Measurements from ENCODE around the gene SMYD3.
"Not testable (repeated sequence)": the region's sequence is repeated elsewhere in the genome, so short reads cannot be mapped to it uniquely, and the experiment has no call there.

SMYD3 gene

DNA sequence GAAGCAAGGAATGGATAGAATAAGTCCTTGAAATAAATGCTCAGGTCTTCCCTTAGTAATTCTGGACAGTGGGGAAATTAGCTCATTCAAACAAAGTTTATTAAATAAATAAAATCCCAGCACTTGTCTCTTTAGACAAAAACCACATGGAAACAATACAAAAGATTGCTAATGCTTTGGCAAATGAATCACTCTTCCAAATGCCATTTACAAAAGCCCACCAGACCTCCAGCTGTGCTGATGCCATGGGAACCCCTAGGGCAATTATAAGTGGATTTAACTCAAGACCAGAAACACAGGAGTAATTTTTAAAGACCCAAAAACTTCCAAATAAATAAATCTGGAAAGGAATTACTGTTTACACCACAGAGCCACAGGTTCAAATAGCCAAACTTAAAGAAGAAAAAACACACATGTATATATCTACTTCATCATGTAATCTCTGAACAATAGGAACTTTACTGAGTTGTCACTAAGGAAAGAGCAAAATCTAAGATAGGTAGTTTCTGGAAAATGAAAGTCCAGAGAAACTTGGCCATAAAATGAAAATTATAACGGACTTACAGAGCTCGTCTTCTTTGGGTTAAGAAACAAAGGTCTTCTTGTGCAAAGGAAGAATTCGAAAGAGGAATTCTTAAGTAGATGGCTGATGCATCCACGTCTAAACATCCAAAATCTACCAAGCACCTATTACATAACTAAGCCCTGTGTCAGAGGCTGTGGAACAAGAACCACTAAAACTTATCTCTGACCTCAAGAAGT, 399.4 kb downstream of the SMYD3 start:
- DNase-seq (ENCODE audit: low spot score), result no peak

DNA sequence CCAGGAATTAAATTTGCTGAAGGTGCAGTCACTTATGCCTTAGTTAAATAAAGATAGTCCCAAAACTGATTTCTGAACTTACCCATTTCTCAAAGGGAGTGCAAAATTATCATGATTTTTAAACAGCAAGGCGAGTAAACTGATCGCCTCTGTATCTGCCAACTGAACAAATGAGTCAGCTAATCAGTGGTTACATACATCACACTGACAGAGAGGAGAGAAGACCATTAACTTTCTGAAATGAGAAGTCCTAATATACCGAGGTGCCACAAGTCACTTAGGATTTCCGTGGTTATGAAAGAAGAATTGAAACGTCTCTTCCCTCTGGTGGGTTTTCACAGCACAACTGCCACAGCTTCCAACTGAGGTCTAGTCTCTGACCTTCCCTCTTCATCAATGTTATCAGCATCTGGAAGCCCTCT, 400.7 kb downstream of the SMYD3 start:
- no peak for DNase-seq (ENCODE audit: low spot score)

DNA sequence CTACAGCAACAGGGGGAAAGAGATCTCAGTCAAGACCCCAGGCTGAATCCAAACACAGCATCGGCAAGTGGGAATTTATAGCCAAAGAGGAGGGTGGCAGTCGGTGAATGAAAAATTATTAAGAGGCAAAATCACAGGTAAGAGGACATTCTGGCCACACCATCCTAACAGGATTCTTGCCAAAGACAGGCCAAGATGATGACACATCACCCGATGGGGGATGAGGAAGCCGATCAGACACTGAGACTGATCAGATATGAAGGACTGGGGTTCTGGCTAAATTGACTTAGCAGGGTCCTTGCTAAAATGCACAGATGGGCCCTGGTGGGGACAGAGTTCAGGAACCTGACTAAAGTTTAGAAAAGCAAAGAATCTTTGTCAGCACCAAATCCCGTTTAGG, 402.2 kb downstream of the SMYD3 start:
- DNase-seq (ENCODE audit: low spot score), result no peak

DNA sequence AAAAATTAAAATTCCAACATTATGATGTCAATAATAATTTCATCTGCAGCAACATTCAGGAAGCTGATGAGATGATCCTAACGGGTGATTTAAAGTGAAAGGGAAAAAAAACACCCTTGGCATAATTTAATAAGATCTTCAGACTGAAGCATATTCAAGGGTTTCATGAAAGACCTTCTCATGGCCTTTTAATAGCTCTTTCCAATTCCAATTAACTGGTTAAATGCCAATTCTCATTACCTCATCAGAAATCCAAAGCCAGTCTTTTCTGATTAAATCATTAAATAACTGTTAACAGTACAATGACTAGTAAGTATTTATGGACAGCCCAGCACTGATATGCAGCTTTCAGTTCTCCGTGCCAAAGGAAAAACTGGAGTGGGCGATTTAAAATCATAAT, 407.5 kb downstream of the SMYD3 start:
- no peak for DNase-seq (ENCODE audit: low spot score)

DNA sequence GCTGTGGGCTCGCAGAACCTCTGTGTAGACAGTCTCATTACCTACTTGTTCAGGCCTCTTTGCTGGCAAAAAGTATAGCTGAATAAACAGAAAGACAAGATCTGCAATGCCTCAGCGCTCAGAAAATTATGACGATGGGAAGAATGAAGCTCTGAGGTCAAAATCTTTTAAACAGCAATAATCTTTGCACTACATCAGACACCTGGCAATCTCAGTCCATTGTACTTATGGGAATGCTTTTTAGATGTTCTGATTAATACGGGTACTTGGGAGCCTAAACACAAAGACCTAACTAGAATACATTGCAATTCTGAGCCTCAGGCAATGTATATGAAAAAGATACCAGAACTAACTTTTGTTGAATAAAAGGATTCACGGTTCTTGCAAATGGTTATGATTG, 410.7 kb downstream of the SMYD3 start:
- no peak for DNase-seq (ENCODE audit: low spot score)

DNA sequence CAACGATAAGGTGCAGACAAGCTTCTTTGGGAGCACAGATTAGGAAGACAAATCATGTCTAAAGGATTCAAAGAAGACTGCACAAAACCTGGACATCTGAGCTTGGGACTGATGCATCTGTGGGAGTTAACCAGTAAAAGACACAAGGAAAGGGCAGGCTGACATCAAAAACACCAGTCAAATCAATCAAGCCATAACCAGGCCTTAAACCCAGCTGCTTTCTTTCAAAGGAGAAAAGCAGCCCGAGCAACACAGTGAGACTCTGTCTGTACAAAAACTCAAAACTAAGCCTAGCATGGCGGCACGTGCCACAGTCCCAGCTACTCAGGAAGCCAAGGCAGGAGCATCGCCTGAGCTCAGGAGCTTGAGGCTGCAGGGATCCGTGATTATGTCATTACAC, 411.6 kb downstream of the SMYD3 start:
- DNase-seq (ENCODE audit: low spot score), result no peak

DNA sequence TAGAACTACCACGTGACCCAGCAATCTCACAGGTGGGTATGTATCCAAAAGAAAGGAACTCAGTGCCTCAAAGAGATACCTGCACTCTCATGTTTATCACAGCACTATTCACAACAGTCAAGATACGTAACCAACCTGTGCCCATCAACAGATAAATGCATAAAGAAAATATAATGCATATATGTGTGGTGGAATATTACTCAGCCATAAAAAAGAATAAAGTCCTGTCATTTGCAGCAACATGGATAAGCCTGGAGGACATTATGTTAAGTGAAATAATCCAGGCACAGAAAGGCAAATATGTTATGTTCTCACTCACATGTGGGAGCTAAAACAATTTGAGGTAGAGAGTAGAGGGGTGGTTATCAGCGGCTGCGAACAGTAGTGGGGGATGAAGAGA, 413.8 kb downstream of the SMYD3 start:
- DNase-seq (ENCODE audit: low spot score), result no peak

DNA sequence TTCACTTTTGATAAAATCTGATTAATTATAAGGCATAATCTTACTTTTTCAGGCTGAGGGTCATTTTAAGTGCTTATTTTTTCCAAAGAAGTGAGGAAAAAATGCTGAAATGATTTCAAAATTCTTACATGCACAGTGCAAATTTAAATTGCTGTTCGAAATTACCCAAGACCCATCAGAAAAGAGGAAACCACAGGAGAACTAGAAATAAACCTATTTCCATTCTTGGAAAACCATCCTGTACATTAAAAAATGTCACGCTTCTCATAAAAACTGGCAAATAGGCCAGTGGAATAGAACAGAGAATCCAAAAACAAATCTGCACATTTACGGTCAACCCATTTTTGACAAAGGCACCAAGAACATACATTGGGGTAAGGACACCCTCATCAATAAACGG, 414.9 kb downstream of the SMYD3 start:
- no peak for DNase-seq (ENCODE audit: low spot score)

DNA sequence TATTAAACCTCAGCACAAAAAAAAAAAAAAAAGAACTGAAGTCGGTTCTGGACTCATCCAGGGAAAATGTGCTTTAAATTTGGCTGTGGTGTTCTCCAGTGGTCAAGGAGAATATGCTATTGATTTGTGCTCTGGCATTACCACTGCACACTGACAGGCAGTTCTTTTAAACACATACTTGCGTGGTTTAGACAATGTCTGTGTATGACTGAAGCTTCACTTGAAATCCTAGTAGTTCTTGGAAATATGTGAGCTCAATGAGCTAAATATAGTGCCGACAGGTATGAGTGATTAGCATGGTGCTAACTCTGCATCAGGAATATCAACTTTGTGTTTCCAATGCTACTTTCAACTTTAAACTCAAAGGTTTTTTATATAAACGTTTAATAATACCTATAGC, 415.6 kb downstream of the SMYD3 start:
- DNase-seq (ENCODE audit: low spot score), result no peak

DNA sequence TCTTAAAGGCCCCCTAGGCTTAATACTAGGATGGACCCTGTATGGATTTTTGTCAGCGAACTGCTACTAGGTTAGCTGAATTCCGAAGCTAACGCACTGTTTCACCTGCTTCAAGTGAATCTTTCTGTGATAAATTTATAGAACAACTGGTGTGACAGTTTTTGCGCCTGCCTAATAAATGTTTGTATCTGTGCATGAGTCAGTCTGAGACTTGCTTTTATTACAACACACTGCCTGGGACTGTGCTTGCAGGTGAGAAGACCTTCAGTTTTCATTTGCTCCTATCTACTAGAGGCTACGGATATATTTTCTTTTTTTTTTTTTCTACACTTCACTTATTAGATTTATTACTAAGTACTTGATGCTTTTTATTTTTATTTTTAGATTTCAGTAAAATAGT, 420.9 kb downstream of the SMYD3 start:
- no peak for DNase-seq (ENCODE audit: low spot score)

DNA sequence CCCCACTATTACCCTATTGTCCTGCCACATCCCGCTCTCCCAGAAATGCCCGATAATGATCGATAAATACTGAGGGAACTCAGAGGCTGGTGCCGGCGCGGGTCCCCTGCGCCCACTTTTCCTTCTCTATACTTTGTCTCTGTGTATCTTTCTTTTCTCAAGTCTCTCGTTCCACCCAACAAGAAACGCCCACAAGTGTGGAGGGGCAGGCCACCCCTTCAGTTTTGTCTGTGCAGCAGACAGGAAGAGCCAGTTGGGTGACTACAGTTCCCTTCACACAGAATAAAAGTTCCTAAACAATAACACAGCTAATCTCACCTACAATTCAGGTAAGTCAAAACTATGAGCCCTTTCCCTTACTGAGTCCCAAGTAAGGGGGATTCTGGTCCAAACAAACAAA, 423.7 kb downstream of the SMYD3 start:
- no peak for DNase-seq (ENCODE audit: low spot score)

DNA sequence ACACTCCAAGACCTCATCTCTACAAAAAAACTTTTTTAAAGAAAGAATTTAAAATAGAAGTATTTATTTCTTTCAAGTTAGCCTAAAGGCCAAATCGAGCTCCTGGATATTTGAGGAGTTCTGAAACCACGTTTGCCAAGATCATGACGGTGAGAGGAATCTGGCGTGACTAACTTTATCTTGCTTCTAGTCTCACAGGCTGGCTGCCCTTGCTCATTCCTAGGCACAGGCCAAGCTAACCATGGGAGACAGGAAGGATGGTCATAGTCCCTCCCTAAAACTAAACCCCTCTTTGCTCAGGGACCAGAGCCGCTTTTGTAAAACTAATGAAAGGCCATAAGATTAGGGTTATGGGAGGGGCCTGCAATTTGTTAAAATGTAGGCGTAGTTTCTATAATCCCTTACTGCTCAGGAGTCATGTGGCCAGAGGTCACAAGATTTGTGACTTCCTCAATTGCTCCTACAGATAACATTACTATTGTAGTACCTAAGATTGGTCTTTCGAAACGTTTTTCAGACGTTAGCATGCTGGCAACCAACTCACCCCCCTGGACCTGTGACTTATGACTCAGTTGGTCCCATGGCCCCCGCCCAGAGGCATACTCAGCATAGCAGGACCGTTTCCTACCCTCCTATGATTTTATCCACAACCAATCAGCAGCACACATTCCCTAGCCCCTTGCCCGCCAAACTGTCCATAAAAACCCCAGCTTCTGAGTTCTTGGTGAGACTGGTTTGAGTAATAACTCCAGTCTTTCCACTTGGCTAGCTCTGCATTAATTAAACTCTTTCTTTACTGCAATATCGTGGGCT, 425.0 kb downstream of the SMYD3 start:
- DNase-seq (ENCODE audit: low spot score), result no peak

DNA sequence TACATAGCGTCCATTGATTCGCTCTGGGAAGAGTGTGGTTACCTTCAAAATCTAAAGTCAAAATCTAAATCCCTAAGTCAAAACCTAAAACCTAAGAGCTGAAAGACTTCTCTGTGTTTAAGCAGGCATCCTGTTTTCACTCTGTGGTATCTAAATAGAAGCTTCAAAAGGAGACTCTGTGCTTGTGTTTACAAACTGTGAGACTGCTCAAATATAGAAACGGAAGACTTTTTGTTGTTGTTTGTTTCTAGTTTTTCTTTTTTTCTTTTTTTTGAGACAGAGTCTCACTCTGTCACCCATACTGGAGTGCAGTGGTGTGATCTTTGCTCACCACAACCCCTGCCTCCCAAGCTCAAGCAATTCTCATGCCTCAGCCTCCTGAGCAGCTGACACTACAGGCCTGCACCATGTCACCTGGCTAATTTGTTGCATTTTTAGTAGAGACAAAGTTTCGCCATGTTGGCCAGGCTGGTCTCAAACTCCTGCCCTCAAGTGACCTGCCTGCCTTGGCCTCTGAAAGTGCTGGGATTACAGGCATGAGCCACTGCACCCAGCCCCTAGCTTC, 425.9 kb downstream of the SMYD3 start:
- DNase-seq (ENCODE audit: low spot score), result no peak

DNA sequence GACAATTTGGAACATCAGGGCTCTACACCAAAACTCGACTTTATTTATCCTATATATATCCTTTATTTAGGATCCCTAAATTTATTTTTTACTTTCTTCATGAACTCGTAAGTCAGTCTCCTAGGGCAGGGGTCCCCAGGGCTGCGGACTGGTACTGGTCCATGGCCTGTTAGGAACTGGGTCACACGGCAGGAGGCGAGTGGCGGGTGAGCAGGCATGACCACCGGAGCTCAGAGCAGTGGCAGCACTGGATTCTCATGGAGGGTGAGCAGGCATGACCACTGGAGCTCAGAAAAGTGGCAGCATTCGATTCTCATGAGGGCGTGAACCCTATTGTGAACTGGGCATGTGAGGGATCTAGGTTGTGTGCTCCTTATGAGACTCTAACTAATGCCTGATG, 427.0 kb downstream of the SMYD3 start:
- no peak for DNase-seq (ENCODE audit: low spot score)

DNA sequence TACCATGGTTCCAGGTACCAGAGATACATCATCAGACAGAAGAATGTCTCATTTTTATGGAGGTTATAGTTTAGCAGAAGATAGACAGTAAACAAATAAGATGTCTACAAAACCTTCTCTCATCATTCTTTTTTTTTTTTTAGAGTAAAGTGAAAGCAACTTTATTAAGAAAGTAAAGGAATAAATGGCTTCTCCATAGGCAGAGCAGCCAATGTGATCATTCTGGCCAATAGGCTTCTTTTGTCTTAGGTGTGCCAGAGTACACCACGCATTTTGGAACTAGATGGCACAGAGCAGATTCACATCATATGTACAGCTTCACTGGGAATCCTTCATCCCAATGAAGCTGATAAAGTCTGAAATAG, 428.2 kb downstream of the SMYD3 start:
- no peak for DNase-seq (ENCODE audit: low spot score)

DNA sequence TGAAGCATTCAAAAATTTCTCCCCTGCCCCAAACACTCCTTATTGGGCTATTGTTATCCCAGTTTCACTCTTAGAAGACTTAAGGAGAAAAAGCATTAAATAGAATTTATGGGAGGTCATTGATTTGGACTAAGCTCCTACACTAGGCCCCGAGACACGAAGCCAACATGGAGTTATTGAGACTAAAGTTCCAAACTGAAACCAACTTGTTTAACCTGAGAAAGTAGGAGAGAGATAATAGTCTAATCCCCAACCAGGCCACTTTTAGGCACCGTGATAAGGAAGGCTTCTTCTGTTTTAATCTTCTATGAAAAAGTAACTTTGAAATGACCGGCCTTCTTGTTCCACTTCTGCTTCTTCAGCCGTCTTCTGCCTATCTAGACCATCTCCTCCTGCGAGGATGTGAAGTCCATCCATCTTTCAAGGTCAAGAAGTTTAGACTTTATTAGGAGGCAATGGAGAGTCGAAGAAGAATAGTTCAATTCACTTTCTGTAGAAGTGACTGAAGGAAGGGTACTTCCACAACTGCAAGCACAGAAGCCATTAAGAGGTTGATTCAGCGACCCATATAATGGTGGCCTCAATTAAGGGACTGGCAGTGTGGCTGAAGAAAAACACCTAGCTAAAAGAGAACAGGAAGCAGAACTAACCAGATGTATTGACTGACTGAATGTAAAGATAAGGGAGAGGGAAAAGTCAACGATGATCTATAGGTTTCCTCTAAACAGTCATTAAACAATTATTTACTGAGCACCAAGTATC, 428.8 kb downstream of the SMYD3 start:
- no peak for DNase-seq (ENCODE audit: low spot score)

DNA sequence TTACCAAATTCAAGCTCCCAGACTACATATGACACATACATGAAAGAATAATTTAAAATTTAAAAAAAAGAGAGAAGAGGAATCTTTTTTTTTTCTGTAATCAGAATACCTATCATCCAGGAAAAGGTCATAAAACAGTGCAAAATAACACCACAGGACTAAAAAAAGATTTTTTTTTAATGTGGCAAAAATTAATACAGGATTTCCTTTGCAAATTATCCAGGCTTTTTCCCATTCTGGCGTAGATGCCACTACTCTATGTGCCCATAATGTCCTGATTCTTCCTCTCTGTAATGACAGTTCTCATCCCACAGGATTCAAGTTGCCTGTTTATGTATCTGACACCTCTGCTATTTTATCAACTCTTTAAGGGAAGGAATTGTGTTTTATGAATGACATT, 429.6 kb downstream of the SMYD3 start:
- no peak for DNase-seq (ENCODE audit: low spot score)

DNA sequence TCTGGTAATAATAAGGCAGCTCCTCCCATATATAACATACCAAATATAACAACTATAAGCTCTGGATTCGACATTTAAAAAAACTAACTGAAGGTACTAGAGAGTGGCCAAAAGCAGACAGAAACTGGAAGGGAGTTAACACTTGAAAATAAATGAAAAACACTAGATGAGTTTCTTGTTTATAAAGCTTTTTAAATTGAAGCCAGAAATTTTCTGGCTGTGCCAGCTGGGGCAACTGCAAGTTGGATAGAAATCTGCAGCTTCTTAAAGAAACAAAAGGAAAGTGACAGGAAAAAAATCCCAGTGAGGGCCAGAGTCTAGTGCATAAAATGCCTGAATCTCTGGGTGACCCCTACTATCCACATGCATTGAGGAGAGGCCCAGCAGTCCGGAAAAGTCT, 432.7 kb downstream of the SMYD3 start:
- no peak for DNase-seq (ENCODE audit: low spot score)

DNA sequence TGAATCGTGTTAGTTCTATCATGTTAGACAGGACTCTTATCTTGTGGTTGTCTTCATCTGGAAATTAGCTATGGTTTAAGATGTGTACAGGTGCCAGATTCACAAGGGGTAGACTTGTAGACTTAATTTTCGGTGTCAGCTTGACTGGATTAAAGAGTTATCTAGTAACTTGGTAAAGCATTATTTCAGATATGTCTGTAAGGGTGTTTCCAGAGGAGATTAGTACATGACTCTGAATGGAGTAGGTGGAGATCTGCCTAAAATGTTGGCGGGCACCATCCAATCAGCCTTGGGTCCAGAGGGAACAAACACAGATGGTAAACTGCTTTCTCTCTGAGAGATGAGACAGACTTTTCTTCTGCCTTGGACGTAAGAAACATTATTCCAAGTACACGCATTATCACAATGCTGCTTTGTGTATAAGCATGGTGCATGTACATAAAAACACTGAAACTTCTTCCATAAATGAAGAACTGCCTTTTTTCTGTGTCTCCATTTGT, 434.6 kb downstream of the SMYD3 start:
- DNase-seq (ENCODE audit: low spot score), result no peak

DNA sequence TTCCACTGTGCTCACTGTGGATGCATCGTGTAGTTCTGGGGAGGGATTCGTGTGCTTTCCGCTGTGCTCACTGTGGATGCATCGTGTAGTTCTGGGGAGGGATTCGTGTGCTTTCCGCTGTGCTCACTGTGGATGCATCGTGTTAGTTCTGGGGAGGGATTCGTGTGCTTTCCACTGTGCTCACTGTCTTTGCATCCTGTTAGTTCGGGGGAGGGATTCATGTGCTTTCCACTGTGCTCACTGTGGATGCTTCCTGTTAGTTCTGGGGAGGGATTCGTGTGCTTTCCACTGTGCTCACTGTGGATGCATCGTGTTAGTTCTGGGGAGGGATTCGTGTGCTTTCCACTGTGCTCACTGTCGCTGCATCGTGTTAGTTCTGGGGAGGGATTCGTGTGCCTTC, 435.1 kb downstream of the SMYD3 start:
- DNase-seq (ENCODE audit: low spot score), result not testable (repeated sequence)

DNA sequence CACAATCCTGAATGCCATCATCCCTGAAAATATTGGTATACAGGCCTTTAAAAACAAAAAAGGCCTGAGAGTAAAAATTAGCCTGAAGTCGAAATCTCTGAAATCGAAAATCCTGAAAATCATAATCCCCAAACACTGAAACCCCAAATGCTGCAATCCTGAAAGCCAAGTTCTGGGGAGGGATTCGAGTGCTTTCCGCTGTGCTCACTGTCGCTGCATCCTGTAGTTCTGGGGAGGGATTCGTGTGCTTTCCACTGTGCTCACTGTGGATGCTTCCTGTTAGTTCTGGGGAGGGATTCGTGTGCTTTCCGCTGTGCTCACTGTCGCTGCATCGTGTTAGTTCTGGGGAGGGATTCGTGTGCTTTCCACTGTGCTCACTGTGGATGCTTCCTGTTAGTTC, 435.5 kb downstream of the SMYD3 start:
- DNase-seq (ENCODE audit: low spot score), result not testable (repeated sequence)

DNA sequence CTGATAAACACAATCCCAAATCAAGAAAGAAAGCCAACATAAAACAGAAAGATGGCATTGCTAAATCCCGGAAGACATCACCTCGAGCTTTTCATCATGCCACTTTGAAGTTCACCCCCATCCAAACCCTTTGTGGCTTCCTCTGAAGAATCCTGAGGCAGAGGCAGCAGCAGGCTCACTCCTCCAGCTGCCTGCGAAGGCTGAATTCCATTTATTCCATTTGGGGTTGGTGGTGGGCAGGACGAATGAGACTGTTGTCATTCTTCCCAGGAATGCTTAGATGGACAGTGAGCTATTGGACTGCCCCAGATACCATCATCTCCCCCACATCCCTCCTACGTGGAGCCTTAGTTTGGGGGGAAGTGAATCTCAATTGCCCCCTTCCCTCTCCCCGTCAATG, 437.5 kb downstream of the SMYD3 start:
- no peak for DNase-seq (ENCODE audit: low spot score)

All from AG08396 (cell line).